ENCODE results near the gene ANGPTL2. TPM values are rescaled to one million over a fixed set of nuclear protein-coding genes. Genes with fewer than 3 reads are reported as not detected.
"Not testable (repeated sequence)": the region's sequence is repeated elsewhere in the genome, so short reads cannot be mapped to it uniquely, and the experiment has no call there.

ANGPTL2 gene
- total RNA-seq, 2 donors from 2014 or later = 18.6 to 49.1 TPM

GRCh38 chr9:127148014-127148413, 25.6 kb upstream of the ANGPTL2 start:
- H3K9me3 ChIP-seq = no peaks in the 10 kb centered on the region
- H3K27me3 ChIP-seq (replicated peaks; ENCODE audit: insufficient read depth) = no peaks in the 10 kb centered on the region
- H3K4me1 ChIP-seq (ENCODE audit: control insufficient read depth in 1 of 2, low read depth in 2 of 2) = no peaks in the 10 kb centered on the region
- no peaks in the 10 kb centered on the region for H3K36me3 ChIP-seq
- no peak overlapping the region for H3K27ac ChIP-seq
- DNase-seq (ENCODE audit: low spot score) (no peak), ATAC-seq (ENCODE audit: insufficient number of reproducible peaks, low FRiP score, low read depth) (no peak)
- no peak overlapping the region for H3K4me3 ChIP-seq
- no peak for TF ChIP-seq CTCF (IDR thresholded peaks at IDR 0.05)

- Histone ChIP-seq H3K36me3 (no peaks in the 10 kb centered on the region), H3K4me3 (no peak overlapping the region), H3K27me3 (replicated peaks; ENCODE audit: insufficient read depth) (no peaks in the 10 kb centered on the region), H3K9me3 (no peaks in the 10 kb centered on the region), H3K27ac (no peak overlapping the region), H3K4me1 (ENCODE audit: control insufficient read depth in 1 of 2, low read depth in 2 of 2) (no peaks in the 10 kb centered on the region)
- no peak for ATAC-seq (ENCODE audit: insufficient number of reproducible peaks, low FRiP score, low read depth)
- no peak for TF ChIP-seq CTCF (IDR thresholded peaks at IDR 0.05)
- no peak for DNase-seq (ENCODE audit: low spot score)
These were observed 24.8 kb upstream of the ANGPTL2 start for GRCh38 chr9:127147251-127147650.

GRCh38 chr9:127146841-127147240, 24.4 kb upstream of the ANGPTL2 start:
- H3K4me3 ChIP-seq; H3K27me3 ChIP-seq (replicated peaks; ENCODE audit: insufficient read depth); H3K36me3 ChIP-seq; H3K9me3 ChIP-seq; DNase-seq (ENCODE audit: low spot score); ATAC-seq (ENCODE audit: insufficient number of reproducible peaks, low FRiP score, low read depth); H3K27ac ChIP-seq; H3K4me1 ChIP-seq (ENCODE audit: control insufficient read depth in 1 of 2, low read depth in 2 of 2): not testable (repeated sequence)

- H3K4me1 ChIP-seq (ENCODE audit: control insufficient read depth in 1 of 2, low read depth in 2 of 2) = peaks cover 0 to 18% of the 10 kb centered on the region in 2 donors
- no peaks in the 10 kb centered on the region for H3K9me3 ChIP-seq
- H3K36me3 ChIP-seq = no peaks in the 10 kb centered on the region
- H3K27ac ChIP-seq = no peak overlapping the region
- DNase-seq (ENCODE audit: low spot score) (no peak), ATAC-seq (ENCODE audit: insufficient number of reproducible peaks, low FRiP score, low read depth) (no peak)
- H3K4me3 ChIP-seq = no peak overlapping the region
- TF ChIP-seq CTCF (IDR thresholded peaks at IDR 0.05) = no peak
- no peaks in the 10 kb centered on the region for H3K27me3 ChIP-seq (replicated peaks; ENCODE audit: insufficient read depth)
These were observed 22.4 kb upstream of the ANGPTL2 start for GRCh38 chr9:127144670-127145445.

GRCh38 chr9:127143920-127144465, 21.6 kb upstream of the ANGPTL2 start:
- TF ChIP-seq CTCF (IDR thresholded peaks at IDR 0.05) = no peak
- Histone ChIP-seq H3K36me3 (no peaks in the 10 kb centered on the region), H3K4me3 (no peak overlapping the region), H3K27me3 (replicated peaks; ENCODE audit: insufficient read depth) (no peaks in the 10 kb centered on the region), H3K27ac (no peak overlapping the region), H3K9me3 (no peaks in the 10 kb centered on the region), H3K4me1 (ENCODE audit: control insufficient read depth in 1 of 2, low read depth in 2 of 2) (peaks cover 0 to 18% of the 10 kb centered on the region in 2 donors)
- DNase-seq (ENCODE audit: low spot score) (no peak), ATAC-seq (ENCODE audit: insufficient number of reproducible peaks, low FRiP score, low read depth) (no peak)

All from thoracic aorta (tissue), 2 donors.